Right ventricle myocardium inferior (tissue), 1 donor: ENCODE results near the gene SPAG5. TPM values are rescaled to one million over a fixed set of nuclear protein-coding genes. Genes with fewer than 3 reads are reported as not detected.

Experiments
- ATAC-seq: fragments of 200-7000 bp; cut with Tn5 transposase; one replicate; pipeline ENCODE4 v1.9.1; 2020; ENCODE audit warnings: mild to moderate bottlenecking, moderate library complexity
- DNase-seq: peaks from one replicate; pipeline ENCODE4 v3.0.0; 2021; ENCODE audit errors: missing footprints
- intact Hi-C: fragments of 100-400 bp; cut with DNase I; formaldehyde crosslinking; loops from one replicate; pipeline ENCODE4 v1.11.0; 2022
- total RNA-seq: library from RNA; stranded (reverse); fragmentation: NEBNext Ultra II Directional; extraction: Animal tissue kit (Norgen Biotek cat#: 25700); gene quantifications from one replicate; pipeline ENCODE4 v1.2.1, GENCODE V29; 2021
- donor health status: DM: no; HTN: yes; CAD: no; lungs with severe emphysema.

The SPAG5 gene
- total RNA-seq, 1 donor from 2014 or later = 1.6 TPM

GRCh38 chr17:28552176-28552999 is 46.4 kb downstream of the SPAG5 start, which contains the start of gene UNC119:
Gene UNC119 (minus strand): TSS chr17:28552624. CDS start chr17:28552557, 67 bp downstream.
- ATAC-seq (peak; percentile 96), DNase-seq (peak; percentile 91)
- intact Hi-C loops = loop anchor here (2.0 to 5.0 kb wide), 2 partner anchors 18 to 45 kb away; partner anchors contain the start of genes PIGS and SPAG5

- peak; percentile 2 for ATAC-seq
- intact Hi-C loops = loop anchor here (2.0 to 5.0 kb wide), 2 partner anchors 19 to 46 kb away; partner anchors contain the start of genes PIGS and SPAG5
Measured at GRCh38 chr17:28551421-28552175, 47.2 kb downstream of the SPAG5 start.

GRCh38 chr17:28550858-28551257 is 48.0 kb downstream of the SPAG5 start:
- intact Hi-C loops = loop anchor here (5.0 kb wide), 1 partner anchor 46 kb away; the partner anchor contains the start of gene SPAG5
- ATAC-seq (no peak), DNase-seq (peak; percentile 32)

More at GRCh38 chr17:28551421-28552175, 47.2 kb downstream of the SPAG5 start:
- peak; percentile 14 for DNase-seq

GRCh38 chr17:28549236-28550132 is 49.3 kb downstream of the SPAG5 start:
- intact Hi-C loops = loop anchor here (2.0 to 5.0 kb wide), 2 partner anchors 48 to 63 kb away; partner anchors contain the start of gene SPAG5
- peak; percentile 14 for DNase-seq
- no peak for ATAC-seq

- peak; percentile 40 for DNase-seq
- intact Hi-C loops = loop anchor here (2.0 kb wide), 1 partner anchor 64 kb away; no protein-coding TSS in a partner anchor
- ATAC-seq = no peak
Measured at GRCh38 chr17:28548417-28549130, 50.3 kb downstream of the SPAG5 start.

GRCh38 chr17:28547623-28548416 is 51.0 kb downstream of the SPAG5 start:
- intact Hi-C loops = loop anchor here (2.0 kb wide), 1 partner anchor 65 kb away; no protein-coding TSS in a partner anchor
- DNase-seq = peak; percentile 87

GRCh38 chr17:28547096-28547622 is 51.7 kb downstream of the SPAG5 start:
- ATAC-seq (no peak), DNase-seq (peak; percentile 40)
- intact Hi-C loops = no loop called here

More at GRCh38 chr17:28547623-28548416, 51.0 kb downstream of the SPAG5 start:
- peak; percentile 62 for ATAC-seq

GRCh38 chr17:28545787-28546415 is 52.9 kb downstream of the SPAG5 start:
- DNase-seq (no peak), ATAC-seq (no peak)
- intact Hi-C loops = no loop called here

- intact Hi-C loops = no loop called here
- DNase-seq (peak; percentile 6), ATAC-seq (no peak)
Measured at GRCh38 chr17:28545141-28545503, 53.7 kb downstream of the SPAG5 start.

GRCh38 chr17:28544402-28545140 is 54.3 kb downstream of the SPAG5 start:
- DNase-seq (no peak), ATAC-seq (no peak)
- intact Hi-C loops = no loop called here

- intact Hi-C loops = no loop called here
- ATAC-seq (no peak), DNase-seq (no peak)
Measured at GRCh38 chr17:28541439-28541838, 57.4 kb downstream of the SPAG5 start.

- intact Hi-C loops = no loop called here
- ATAC-seq (no peak), DNase-seq (no peak)
Measured at GRCh38 chr17:28540231-28540630, 58.6 kb downstream of the SPAG5 start.

GRCh38 chr17:28538296-28538895 is 60.4 kb downstream of the SPAG5 start:
- DNase-seq (no peak), ATAC-seq (no peak)
- intact Hi-C loops = loop anchor here (5.0 kb wide), 1 partner anchor 46 kb away; no protein-coding TSS in a partner anchor

- no peak for DNase-seq
- intact Hi-C loops = loop anchor here (5.0 kb wide), 1 partner anchor 45 kb away; no protein-coding TSS in a partner anchor
- no peak for ATAC-seq
Measured at GRCh38 chr17:28537219-28537610, 61.6 kb downstream of the SPAG5 start.
